Lower leg skin (tissue), 3 donors: ENCODE results near the gene LINGO3.

Experiments used
- POLR2A ChIP-seq, 2 donors: fragments of 450-650 bp; IDR thresholded peaks; one replicate each; pipeline ENCODE4 v1.6.1; 2016 to 2017; ENCODE audit warnings: antibody characterized with exemption in 2 of 2, mild to moderate bottlenecking in 1 of 2, moderate library complexity in 1 of 2
- TF ChIP-seq, protein P1 (sequence below), 3 donors: fragments of 450-650 bp; IDR thresholded peaks; one replicate each; pipeline ENCODE4 v1.5.1; 2016; ENCODE audit warnings: antibody characterized with exemption in 3 of 3, mild to moderate bottlenecking in 3 of 3, moderate library complexity in 2 of 3

DNA sequence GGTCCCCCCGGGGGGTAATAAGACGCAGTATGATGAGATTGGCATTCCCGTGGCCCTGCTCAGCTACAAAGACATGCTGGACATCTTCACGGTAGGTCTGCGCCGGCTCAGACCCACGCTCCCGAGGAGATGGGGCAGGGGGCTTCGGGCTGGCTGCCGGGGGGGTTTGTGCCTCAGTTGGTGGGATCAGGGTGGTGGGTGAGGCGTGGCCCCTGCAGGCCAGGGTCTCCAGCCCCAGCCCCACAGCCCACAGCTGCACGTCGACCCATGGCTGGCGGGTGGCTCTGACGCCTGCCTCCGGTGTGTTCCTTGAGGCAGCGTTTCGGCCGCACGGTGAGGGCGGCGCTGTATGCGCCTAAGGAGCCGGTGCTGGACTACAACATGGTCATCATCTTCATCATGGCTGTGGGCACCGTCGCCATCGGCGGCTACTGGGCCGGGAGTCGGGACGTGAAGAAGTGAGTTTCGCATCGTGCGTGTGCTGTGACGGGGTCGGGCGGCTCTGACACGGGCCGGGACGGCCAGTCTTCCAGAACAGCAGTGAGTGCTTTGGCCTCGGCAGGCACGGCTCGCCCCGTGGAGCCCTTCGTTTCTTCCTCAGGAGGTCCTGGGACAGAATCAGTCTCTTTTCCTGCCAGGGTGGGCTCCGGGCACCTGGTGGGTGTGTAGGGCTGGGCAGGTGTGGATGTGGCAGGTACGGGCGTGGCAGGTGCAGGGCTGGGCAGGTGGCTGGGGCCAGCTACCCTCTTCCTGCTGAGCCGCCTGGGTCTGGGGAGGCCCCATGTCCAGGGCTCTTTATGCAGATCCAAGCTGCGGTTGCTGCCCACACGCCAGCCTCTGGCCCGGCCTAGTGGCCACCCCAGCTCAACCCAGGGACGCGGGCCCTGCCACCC, 31.0 kb upstream of the LINGO3 start:
- TF ChIP-seq, protein P1, sequence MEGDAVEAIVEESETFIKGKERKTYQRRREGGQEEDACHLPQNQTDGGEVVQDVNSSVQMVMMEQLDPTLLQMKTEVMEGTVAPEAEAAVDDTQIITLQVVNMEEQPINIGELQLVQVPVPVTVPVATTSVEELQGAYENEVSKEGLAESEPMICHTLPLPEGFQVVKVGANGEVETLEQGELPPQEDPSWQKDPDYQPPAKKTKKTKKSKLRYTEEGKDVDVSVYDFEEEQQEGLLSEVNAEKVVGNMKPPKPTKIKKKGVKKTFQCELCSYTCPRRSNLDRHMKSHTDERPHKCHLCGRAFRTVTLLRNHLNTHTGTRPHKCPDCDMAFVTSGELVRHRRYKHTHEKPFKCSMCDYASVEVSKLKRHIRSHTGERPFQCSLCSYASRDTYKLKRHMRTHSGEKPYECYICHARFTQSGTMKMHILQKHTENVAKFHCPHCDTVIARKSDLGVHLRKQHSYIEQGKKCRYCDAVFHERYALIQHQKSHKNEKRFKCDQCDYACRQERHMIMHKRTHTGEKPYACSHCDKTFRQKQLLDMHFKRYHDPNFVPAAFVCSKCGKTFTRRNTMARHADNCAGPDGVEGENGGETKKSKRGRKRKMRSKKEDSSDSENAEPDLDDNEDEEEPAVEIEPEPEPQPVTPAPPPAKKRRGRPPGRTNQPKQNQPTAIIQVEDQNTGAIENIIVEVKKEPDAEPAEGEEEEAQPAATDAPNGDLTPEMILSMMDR (IDR thresholded peaks at IDR 0.05), result no peak
- no peak for TF ChIP-seq POLR2A (IDR thresholded peaks at IDR 0.05)
